B cell (primary cell): ENCODE measurements around the gene PTGR1. TPM values are rescaled to one million over a fixed set of nuclear protein-coding genes. Genes with fewer than 3 reads are reported as not detected.

Experiments
- ATAC-seq: fragments of 200-7000 bp; cut with Tn5 transposase; one replicate; pipeline ENCODE4 v1.10.0; 2021; ENCODE audit warnings: low read depth, mild to moderate bottlenecking, moderate number of reproducible peaks, moderate library complexity
- CTCF ChIA-PET: fragments of 350-600 bp; sonication (Branson Sonifier 250); formaldehyde crosslinking; loops from one replicate; lab custom pipeline; 2021; ENCODE audit warnings: antibody characterized with exemption, inconsistent platforms; lab: Charles Lee
- POLR2A ChIA-PET: fragments of 350-600 bp; sonication (Branson Sonifier 250); formaldehyde crosslinking; loops from one replicate; lab custom pipeline; 2021; ENCODE audit warnings: antibody characterized with exemption; lab: Charles Lee
- DNase-seq: peaks from one replicate; pipeline ENCODE4 v3.0.0; 2013
- H2AFZ ChIP-seq: 2 replicates; pipeline ENCODE4 v1.6.1; 2012; ENCODE audit warnings: mild to moderate bottlenecking, low read depth, low read length; ENCODE audit not compliant: insufficient read depth, poor library complexity, severe bottlenecking
- H3K27ac ChIP-seq, 2 donors: 1 replicate in 1 of 2; 2 replicates in 1 of 2; pipeline ENCODE4 v1.5.1; 2012 to 2013; ENCODE audit warnings: low read length in 2 of 2, mild to moderate bottlenecking in 2 of 2, moderate library complexity in 1 of 2
- H3K27me3 ChIP-seq, 4 experiments: fragments of 200-600 bp in 1 of 4; sonication (generic) in 1 of 4; replicated peaks in 1 of 4; 1 replicate in 2 of 4; 2 replicates in 2 of 4; pipeline versions ENCODE4 v1.6.1 to v1.7.0; 2013 to 2016; ENCODE audit warnings: low read length in 3 of 4, mild to moderate bottlenecking in 2 of 4, mixed read lengths in 1 of 4, moderate library complexity in 1 of 4; ENCODE audit not compliant: insufficient read depth in 4 of 4, control insufficient read depth in 3 of 4; ENCODE audit errors: control extremely low read depth in 1 of 4
- H3K36me3 ChIP-seq, 2 experiments: replicated peaks in 1 of 2; 1 replicate in 1 of 2; 2 replicates in 1 of 2; pipeline versions ENCODE4 v1.6.1 to v1.7.1; 2013; ENCODE audit warnings: low read length in 1 of 2; ENCODE audit not compliant: insufficient read depth in 2 of 2, control insufficient read depth in 1 of 2; ENCODE audit errors: control extremely low read depth in 1 of 2, extremely low read depth in 1 of 2
- H3K4me1 ChIP-seq, 2 donors: fragments of 200-600 bp in 1 of 2; sonication (generic) in 1 of 2; 1 replicate in 1 of 2; 2 replicates in 1 of 2; pipeline versions ENCODE4 v1.5.1 to v1.6.1; 2013 to 2017; ENCODE audit warnings: low read length in 2 of 2; ENCODE audit not compliant: control insufficient read depth in 2 of 2, insufficient read depth in 2 of 2
- H3K4me2 ChIP-seq: replicated peaks from 2 replicates; pipeline ENCODE3; 2012; ENCODE audit warnings: mild to moderate bottlenecking, low read depth, low read length; ENCODE audit not compliant: poor library complexity, severe bottlenecking
- H3K4me3 ChIP-seq, 5 experiments: fragments of 200-600 bp in 1 of 5; sonication (generic) in 1 of 5; 1 replicate in 3 of 5; 2 replicates in 2 of 5; pipeline versions ENCODE4 v1.5.1 to v1.7.0; 2011 to 2016; ENCODE audit warnings: low read length in 4 of 5, mild to moderate bottlenecking in 4 of 5, low read depth in 2 of 5, control low read depth in 1 of 5, moderate library complexity in 1 of 5; ENCODE audit not compliant: insufficient read depth in 1 of 5; ENCODE audit errors: control extremely low read depth in 1 of 5, extremely low read depth in 1 of 5
- H3K79me2 ChIP-seq: fragments of 200-600 bp; sonication (generic); one replicate; pipeline ENCODE4 v1.6.0; 2016; ENCODE audit warnings: low read length; ENCODE audit not compliant: control insufficient read depth, insufficient read depth
- H3K9ac ChIP-seq: fragments of 200-600 bp; sonication (generic); 2 replicates; pipeline ENCODE4 v1.6.1; 2017; ENCODE audit warnings: mild to moderate bottlenecking, low read length, moderate library complexity
- H3K9me3 ChIP-seq, 3 donors: one replicate each; pipeline versions ENCODE4 v1.6.1 to v1.7.1; 2013; ENCODE audit warnings: low read length in 2 of 3; ENCODE audit not compliant: control insufficient read depth in 2 of 3, insufficient read depth in 1 of 3; ENCODE audit errors: control extremely low read depth in 1 of 3
- H4K20me1 ChIP-seq: 2 replicates; pipeline ENCODE4 v1.6.0; 2012; ENCODE audit warnings: mild to moderate bottlenecking, low read length; ENCODE audit not compliant: insufficient read depth, control insufficient read depth, poor library complexity, severe bottlenecking
- H3K27ac Mint-ChIP-seq: one replicate; pipeline ENCODE4 v1.8.0; 2021; ENCODE audit warnings: mixed read lengths
- H3K27me3 Mint-ChIP-seq: one replicate; pipeline ENCODE4 v1.8.0; 2021; ENCODE audit warnings: mixed read lengths
- H3K4me1 Mint-ChIP-seq: one replicate; pipeline ENCODE4 v1.8.0; 2021; ENCODE audit warnings: mixed read lengths
- H3K4me3 Mint-ChIP-seq: one replicate; pipeline ENCODE4 v1.8.0; 2021; ENCODE audit warnings: mixed read lengths
- H3K9me3 Mint-ChIP-seq: one replicate; pipeline ENCODE4 v1.8.0; 2022; ENCODE audit warnings: mixed read lengths; ENCODE audit not compliant: insufficient read depth
- EZH2 ChIP-seq: IDR thresholded peaks from 2 replicates; pipeline ENCODE4 v1.6.1; 2012; ENCODE audit warnings: borderline replicate concordance, low read depth, mild to moderate bottlenecking, moderate library complexity, low read length; ENCODE audit not compliant: insufficient read depth, poor library complexity, severe bottlenecking
- WGBS: methylation state at CpG from one replicate; pipeline ENCODE4 v1.1.5; 2013; ENCODE audit warnings: missing lambda C conversion rate; ENCODE audit not compliant: insufficient coverage; 5-methylcytosine and 5-hydroxymethylcytosine counted together
- intact Hi-C: fragments of 100-400 bp; cut with micrococcal nuclease; formaldehyde crosslinking; loops from one replicate; pipeline ENCODE4 v1.10.0; 2022
- polyA plus RNA-seq: library from polyadenylated mRNA; depleted of rRNA; stranded (reverse); fragments of >200 nt; gene quantifications from 2 replicates; pipeline ENCODE4 v1.2.3, GENCODE V29; 2012
- total RNA-seq, 2 donors: library from RNA; stranded (reverse); fragments of 120-200 nt in 1 of 2; gene quantifications; 1 replicate in 1 of 2; 2 replicates in 1 of 2; pipeline versions ENCODE4 v1.2.3 to v1.2.4, GENCODE V29; 2013 to 2022
- TF ChIP-seq, protein P1 (sequence below): fragments of 200-600 bp; IDR thresholded peaks from one replicate; pipeline ENCODE4 v1.8.0; 2022; ENCODE audit warnings: antibody characterized with exemption, mild to moderate bottlenecking

Gene PTGR1
- total and polyA plus RNA-seq, 2 donors (not counting 1 experiment from before 2014, with no cell fraction given): not detected

DNA sequence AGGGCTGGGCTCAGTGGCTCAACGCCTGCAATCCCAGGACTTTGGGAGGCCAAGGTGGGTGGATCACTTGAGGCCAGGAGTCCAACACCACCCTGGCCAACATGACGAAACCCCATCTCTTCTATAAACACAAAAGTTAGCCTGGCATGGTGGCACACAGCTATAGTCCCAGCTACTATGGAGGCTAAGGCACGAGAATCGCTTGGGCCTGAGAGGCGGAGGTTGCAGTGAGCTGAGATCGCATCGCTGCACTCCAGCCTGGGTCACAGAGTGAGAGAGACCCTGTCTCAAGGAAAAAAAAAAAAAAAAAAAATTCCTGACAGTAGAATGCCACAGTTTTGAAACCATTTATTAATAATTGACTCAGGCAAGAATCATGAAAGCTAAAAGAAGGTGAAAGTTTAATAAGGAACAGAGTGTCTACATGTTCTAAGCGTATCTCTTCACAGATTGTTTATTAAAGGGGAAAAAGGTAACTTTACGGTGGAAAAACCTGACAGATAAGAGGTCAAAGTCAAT lies 5.7 kb upstream of the PTGR1 start:
- no peak overlapping the region for H3K4me3 Mint-ChIP-seq
- intact Hi-C loops: no loop called here
- no peak overlapping the region for H3K27ac Mint-ChIP-seq
- Histone ChIP-seq H4K20me1 (no peaks in the 10 kb centered on the region), H3K9ac (no peak overlapping the region), H3K4me2 (no peak overlapping the region), H3K4me3 (no peak overlapping the region), H3K79me2 (no peaks in the 10 kb centered on the region), H2AFZ (no peak overlapping the region), H3K36me3 (no peaks in the 10 kb centered on the region), H3K9me3 (no peaks in the 10 kb centered on the region), H3K4me1 (no peaks in the 10 kb centered on the region), H3K27ac (no peak overlapping the region), H3K27me3 (peaks cover 0 to 6% (median 4%) of the 10 kb centered on the region in 4 experiments)
- 100% methylated on average over 4 of the region's 9 CpGs for WGBS
- no peaks in the 10 kb centered on the region for H3K9me3 Mint-ChIP-seq
- no peak for ATAC-seq
- TF ChIP-seq, protein P1, sequence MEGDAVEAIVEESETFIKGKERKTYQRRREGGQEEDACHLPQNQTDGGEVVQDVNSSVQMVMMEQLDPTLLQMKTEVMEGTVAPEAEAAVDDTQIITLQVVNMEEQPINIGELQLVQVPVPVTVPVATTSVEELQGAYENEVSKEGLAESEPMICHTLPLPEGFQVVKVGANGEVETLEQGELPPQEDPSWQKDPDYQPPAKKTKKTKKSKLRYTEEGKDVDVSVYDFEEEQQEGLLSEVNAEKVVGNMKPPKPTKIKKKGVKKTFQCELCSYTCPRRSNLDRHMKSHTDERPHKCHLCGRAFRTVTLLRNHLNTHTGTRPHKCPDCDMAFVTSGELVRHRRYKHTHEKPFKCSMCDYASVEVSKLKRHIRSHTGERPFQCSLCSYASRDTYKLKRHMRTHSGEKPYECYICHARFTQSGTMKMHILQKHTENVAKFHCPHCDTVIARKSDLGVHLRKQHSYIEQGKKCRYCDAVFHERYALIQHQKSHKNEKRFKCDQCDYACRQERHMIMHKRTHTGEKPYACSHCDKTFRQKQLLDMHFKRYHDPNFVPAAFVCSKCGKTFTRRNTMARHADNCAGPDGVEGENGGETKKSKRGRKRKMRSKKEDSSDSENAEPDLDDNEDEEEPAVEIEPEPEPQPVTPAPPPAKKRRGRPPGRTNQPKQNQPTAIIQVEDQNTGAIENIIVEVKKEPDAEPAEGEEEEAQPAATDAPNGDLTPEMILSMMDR: no peak
- TF ChIP-seq EZH2: no peak
- peaks cover 40% of the 10 kb centered on the region for H3K27me3 Mint-ChIP-seq
- POLR2A ChIA-PET: no interaction called here
- CTCF ChIA-PET: no interaction called here
- peaks cover 3% of the 10 kb centered on the region for H3K4me1 Mint-ChIP-seq
- DNase-seq: no peak

DNA sequence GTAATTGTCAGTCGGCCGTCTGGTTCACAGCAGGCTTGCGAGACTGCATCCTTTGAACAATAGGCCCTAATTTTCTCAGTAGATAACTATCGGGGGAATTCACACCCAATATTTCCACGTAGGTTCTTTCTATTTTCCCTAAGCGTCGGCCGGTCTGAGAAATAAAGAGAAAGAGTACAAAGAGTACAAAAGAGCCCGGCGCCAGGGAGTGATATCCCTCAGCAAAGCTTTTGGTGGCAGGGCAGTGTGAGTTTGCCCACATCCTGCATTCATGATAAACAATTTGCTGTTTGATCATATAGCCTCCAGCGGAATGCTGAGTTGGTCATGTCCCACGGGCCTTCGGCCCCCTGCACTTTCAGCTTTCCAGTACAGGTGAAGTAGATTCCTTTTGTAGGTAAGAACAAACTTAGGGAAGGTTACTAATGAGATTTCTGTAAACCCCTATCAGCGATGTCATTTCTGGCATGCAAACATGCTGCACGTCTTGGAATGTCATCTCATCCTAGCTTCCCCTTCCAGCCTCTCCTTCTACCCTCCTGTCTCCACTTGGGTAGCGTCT lies 4.7 kb upstream of the PTGR1 start:
- H3K4me2 ChIP-seq: no peak overlapping the region
- Mint-ChIP-seq H3K4me3 (no peak overlapping the region), H3K27ac (no peak overlapping the region), H3K9me3 (no peaks in the 10 kb centered on the region), H3K27me3 (peaks cover 40% of the 10 kb centered on the region), H3K4me1 (peaks cover 12% of the 10 kb centered on the region)
- H3K79me2 ChIP-seq: no peaks in the 10 kb centered on the region
- no peak for TF ChIP-seq EZH2
- TF ChIP-seq, protein P1: no peak
- ATAC-seq (no peak), DNase-seq (no peak)
- peaks cover 0 to 16% (median 8%) of the 10 kb centered on the region in 4 experiments for H3K27me3 ChIP-seq
- H3K9me3 ChIP-seq: peaks cover 0 to 3% (median 0%) of the 10 kb centered on the region in 3 donors
- H2AFZ ChIP-seq: no peak overlapping the region
- POLR2A ChIA-PET: no interaction called here
- H3K36me3 ChIP-seq: no peaks in the 10 kb centered on the region
- H3K4me1 ChIP-seq: peaks cover 9% of the 10 kb centered on the region in 2 donors
- WGBS: 91% methylated on average over 12 of the region's 16 CpGs
- H3K4me3 ChIP-seq: no peak overlapping the region
- intact Hi-C loops: no loop called here
- no peak overlapping the region for H3K9ac ChIP-seq
- CTCF ChIA-PET: no interaction called here
- H3K27ac ChIP-seq: no peak overlapping the region
- no peaks in the 10 kb centered on the region for H4K20me1 ChIP-seq
